Spinal cord (tissue), 10 donors: ENCODE results near the gene STOX2. TPM values are rescaled to one million over a fixed set of nuclear protein-coding genes. Genes with fewer than 3 reads are reported as not detected.

Experiments used
- DNase-seq, 6 donors: peaks; one replicate each; pipeline versions ENCODE4 v3.0.0 to v3.0.0-alpha.2; 2013 to 2015; ENCODE audit warnings: low spot score in 6 of 6, low read depth in 4 of 6
- H3K27ac ChIP-seq: one replicate; pipeline ENCODE4 v1.5.1; 2013; ENCODE audit warnings: low read depth, low read length, control low read depth
- H3K27me3 ChIP-seq: one replicate; pipeline ENCODE4 v1.6.1; 2013; ENCODE audit warnings: low read length; ENCODE audit not compliant: control insufficient read depth, insufficient read depth
- H3K36me3 ChIP-seq: one replicate; pipeline ENCODE4 v1.6.1; 2013; ENCODE audit warnings: low read length; ENCODE audit not compliant: control insufficient read depth, insufficient read depth
- H3K4me1 ChIP-seq: one replicate; pipeline ENCODE4 v1.6.1; 2013; ENCODE audit warnings: low read length; ENCODE audit not compliant: control insufficient read depth, insufficient read depth
- H3K4me3 ChIP-seq: one replicate; pipeline ENCODE4 v1.5.1; 2013; ENCODE audit warnings: low read depth, low read length, control low read depth
- H3K9me3 ChIP-seq: one replicate; pipeline ENCODE4 v1.6.1; 2013; ENCODE audit warnings: low read length; ENCODE audit not compliant: control insufficient read depth, insufficient read depth
- WGBS: methylation state at CpG from one replicate; pipeline ENCODE4 v1.1.5; 2013; ENCODE audit warnings: missing lambda C conversion rate; ENCODE audit not compliant: insufficient coverage; 5-methylcytosine and 5-hydroxymethylcytosine counted together
- polyA plus RNA-seq, 2 donors: library from polyadenylated mRNA; unstranded; fragments of 120-200 nt; gene quantifications; one replicate each; pipeline ENCODE4 v1.2.1, GENCODE V29; 2013; ENCODE audit not compliant: insufficient read length in 2 of 2
- total RNA-seq, 2 donors: library from RNA; depleted of rRNA in 1 of 2; stranded (reverse); fragments of 120-200 nt in 1 of 2; fragments of >200 nt in 1 of 2; gene quantifications; one replicate each; pipeline versions ENCODE4 v1.2.3 to v1.2.4, GENCODE V29; 2013 to 2014
- donor health status: healthy.

STOX2 gene
- total and polyA plus RNA-seq, 4 donors, result 25.9 to 38.7 (median 31.0) TPM

GRCh38 chr4:183887351-183887750, 17.8 kb upstream of the STOX2 start:
- Histone ChIP-seq H3K4me1 (peaks cover 10% of the 10 kb centered on the region), H3K27ac (no peak overlapping the region), H3K4me3 (no peak overlapping the region), H3K36me3 (no peaks in the 10 kb centered on the region), H3K9me3 (no peaks in the 10 kb centered on the region), H3K27me3 (no peaks in the 10 kb centered on the region)
- no peak for DNase-seq
- WGBS, result 81% methylated on average over 2 of the region's 4 CpGs

- Histone ChIP-seq H3K36me3 (no peaks in the 10 kb centered on the region), H3K4me1 (peaks cover 10% of the 10 kb centered on the region), H3K27me3 (no peaks in the 10 kb centered on the region), H3K9me3 (no peaks in the 10 kb centered on the region), H3K27ac (no peak overlapping the region), H3K4me3 (no peak overlapping the region)
- 66% methylated on average over 5 of the region's 5 CpGs for WGBS
- DNase-seq, result peak in 1 of 6 donors; percentile 41
These were observed 16.5 kb upstream of the STOX2 start for GRCh38 chr4:183888564-183888963.

- Histone ChIP-seq H3K36me3 (no peaks in the 10 kb centered on the region), H3K4me1 (peaks cover 10% of the 10 kb centered on the region), H3K9me3 (no peaks in the 10 kb centered on the region), H3K27me3 (no peaks in the 10 kb centered on the region), H3K27ac (no peak overlapping the region), H3K4me3 (no peak overlapping the region)
- 92% methylated on average over 4 of the region's 5 CpGs for WGBS
- no peak for DNase-seq
These were observed 15.9 kb upstream of the STOX2 start for GRCh38 chr4:183889190-183889589.

GRCh38 chr4:183897193-183897592, 7.9 kb upstream of the STOX2 start:
- H3K36me3 ChIP-seq, result no peaks in the 10 kb centered on the region
- WGBS, result 100% methylated on average over 1 of the region's 3 CpGs

GRCh38 chr4:183898456-183898855, 6.7 kb upstream of the STOX2 start:
- WGBS, result 98% methylated on average over 5 of the region's 5 CpGs
- Histone ChIP-seq H3K36me3 (no peaks in the 10 kb centered on the region), H3K4me1 (no peaks in the 10 kb centered on the region), H3K27me3 (no peaks in the 10 kb centered on the region), H3K27ac (no peak overlapping the region), H3K4me3 (no peak overlapping the region), H3K9me3 (peaks cover 5% of the 10 kb centered on the region)
- DNase-seq, result no peak

More at GRCh38 chr4:183897193-183897592, 7.9 kb upstream of the STOX2 start:
- Histone ChIP-seq H3K27me3 (no peaks in the 10 kb centered on the region), H3K4me3 (no peak overlapping the region), H3K4me1 (no peaks in the 10 kb centered on the region), H3K9me3 (peaks cover 5% of the 10 kb centered on the region), H3K27ac (no peak overlapping the region)
- no peak for DNase-seq

GRCh38 chr4:183903021-183903760, 1.9 kb upstream of the STOX2 start:
- H3K27me3 ChIP-seq, result no peaks in the 10 kb centered on the region
- H3K4me3 ChIP-seq, result no peak overlapping the region
- peak in 1 of 6 donors; percentile 18 for DNase-seq
- 96% methylated on average over 5 of the region's 6 CpGs for WGBS
- H3K4me1 ChIP-seq, result no peaks in the 10 kb centered on the region
- H3K27ac ChIP-seq, result no peak overlapping the region
- H3K9me3 ChIP-seq, result peaks cover 5% of the 10 kb centered on the region
- H3K36me3 ChIP-seq, result no peaks in the 10 kb centered on the region

- H3K9me3 ChIP-seq, result no peaks in the 10 kb centered on the region
- DNase-seq, result peak; percentile 57 to 91 (median 71)
- no peaks in the 10 kb centered on the region for H3K36me3 ChIP-seq
- H3K4me1 ChIP-seq, result no peaks in the 10 kb centered on the region
- peak overlapping the region; percentile 77 for H3K4me3 ChIP-seq
- peak overlapping the region; percentile 69 for H3K27ac ChIP-seq
- no peaks in the 10 kb centered on the region for H3K27me3 ChIP-seq
- WGBS, result under 1% methylated on average over 85 of the region's 93 CpGs
These were observed 734 bp downstream of the STOX2 start for GRCh38 chr4:183905593-183906488.

- Histone ChIP-seq H3K36me3 (no peaks in the 10 kb centered on the region), H3K27ac (peak overlapping the region; percentile 69), H3K4me1 (no peaks in the 10 kb centered on the region), H3K9me3 (no peaks in the 10 kb centered on the region), H3K27me3 (no peaks in the 10 kb centered on the region), H3K4me3 (peak overlapping the region; percentile 77)
- 0% methylated on average over 21 of the region's 25 CpGs for WGBS
- peak in 3 of 6 donors; percentile 15 to 85 (median 84) for DNase-seq
These were observed 1.3 kb downstream of the STOX2 start for GRCh38 chr4:183906489-183906738.

GRCh38 chr4:183906739-183907651, 1.9 kb downstream of the STOX2 start:
- Histone ChIP-seq H3K27ac (peak overlapping the region; percentile 69), H3K4me1 (no peaks in the 10 kb centered on the region), H3K9me3 (no peaks in the 10 kb centered on the region), H3K27me3 (no peaks in the 10 kb centered on the region), H3K4me3 (peak overlapping the region; percentile 77), H3K36me3 (no peaks in the 10 kb centered on the region)
- DNase-seq, result peak; percentile 36 to 90 (median 59)
- under 1% methylated on average over 51 of the region's 54 CpGs for WGBS
